Sciatic nerve (tissue), 2 donors: ENCODE results near the gene ANKRD6. TPM values are rescaled to one million over a fixed set of nuclear protein-coding genes. Genes with fewer than 3 reads are reported as not detected.

Experiments
- ATAC-seq: fragments of 200-7000 bp; cut with Tn5 transposase; one replicate; pipeline ENCODE4 v1.9.1; 2020; ENCODE audit warnings: mild to moderate bottlenecking, moderate library complexity
- DNase-seq: peaks from one replicate; pipeline ENCODE4 v3.0.0-alpha.2; 2020; ENCODE audit warnings: low spot score
- intact Hi-C: fragments of 100-400 bp; cut with DNase I; formaldehyde crosslinking; loops from one replicate; pipeline ENCODE4 v1.14.2; 2022
- total RNA-seq: library from RNA; stranded (reverse); fragmentation: NEBNext Ultra II Directional; extraction: Animal tissue kit (Norgen Biotek cat#: 25700); gene quantifications from one replicate; pipeline ENCODE4 v1.2.1, GENCODE V29; 2021
- donor health status: DM: no; HTN: no; CAD: no.
- donor health status: DM: no; HTN: no; CAD: no.

Gene ANKRD6
- total RNA-seq, 1 donor from 2014 or later: 22.3 TPM

GRCh38 chr6:89411145-89412070, 21.5 kb upstream of the ANKRD6 start:
- intact Hi-C loops: no loop called here
- ATAC-seq: peak; percentile 64
- peak; percentile 64 for DNase-seq

- ATAC-seq: peak; percentile 89
These were observed 20.6 kb upstream of the ANKRD6 start, which contains the start of gene RRAGD for GRCh38 chr6:89412071-89413005. RRAGD (minus strand) TSS chr6:89412273; CDS start chr6:89411993, 280 bp downstream.

GRCh38 chr6:89413006-89413400, 19.9 kb upstream of the ANKRD6 start:
- ATAC-seq (no peak), DNase-seq (no peak)
- intact Hi-C loops: no loop called here

More at GRCh38 chr6:89412071-89413005, 20.6 kb upstream of the ANKRD6 start, which contains the start of gene RRAGD:
- intact Hi-C loops: no loop called here
- peak; percentile 82 for DNase-seq

DNA sequence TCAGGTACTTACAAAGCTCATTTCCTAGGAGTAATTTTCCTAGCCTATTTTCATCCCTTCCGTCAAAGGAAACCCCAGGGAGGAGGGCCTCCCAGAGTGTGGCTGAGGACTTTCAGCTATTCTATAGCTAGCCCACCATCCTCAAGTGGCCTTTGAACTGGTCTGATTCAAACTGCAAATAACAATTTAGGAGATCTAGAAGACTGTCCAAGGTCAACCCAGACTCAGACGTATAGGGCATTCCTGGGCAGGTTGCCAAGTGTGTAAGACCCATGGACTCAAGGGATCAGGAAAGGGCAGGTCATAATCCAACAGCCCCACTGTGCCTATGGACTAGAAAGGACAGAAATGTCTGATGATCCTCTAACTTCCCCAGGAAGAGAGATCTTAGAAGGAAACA, 18.7 kb upstream of the ANKRD6 start:
- DNase-seq: no peak
- no peak for ATAC-seq
- intact Hi-C loops: no loop called here

DNA sequence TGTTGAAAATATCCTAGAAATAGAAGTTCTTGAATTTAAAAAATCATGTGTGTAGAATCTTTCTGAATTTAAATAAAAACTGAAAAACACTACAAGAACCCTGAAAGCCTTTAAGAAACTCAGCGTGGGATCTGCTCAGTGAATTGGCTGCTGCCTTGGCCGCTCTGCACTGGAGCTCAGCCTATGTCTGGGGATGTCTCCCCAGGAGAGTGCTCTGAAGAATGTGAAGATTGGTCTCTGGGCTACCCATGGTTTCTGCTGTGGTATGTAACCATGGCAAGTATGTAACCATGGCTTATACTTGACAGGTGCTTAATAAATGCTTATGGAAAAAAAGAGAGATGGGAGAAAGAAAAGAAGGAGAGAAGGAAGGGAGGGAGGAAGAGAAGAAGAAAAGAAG, 17.8 kb upstream of the ANKRD6 start:
- DNase-seq: no peak
- no peak for ATAC-seq
- intact Hi-C loops: no loop called here

GRCh38 chr6:89416796-89417195, 16.2 kb upstream of the ANKRD6 start:
- DNase-seq (no peak), ATAC-seq (no peak)
- intact Hi-C loops: no loop called here

- intact Hi-C loops: loop anchor here (5.0 kb wide), 1 partner anchor 177 kb away; no protein-coding TSS in a partner anchor
- DNase-seq: no peak
- no peak for ATAC-seq
These were observed 2.6 kb upstream of the ANKRD6 start for GRCh38 chr6:89430201-89430962.

- ATAC-seq (peak; percentile 59), DNase-seq (peak; percentile 63)
- intact Hi-C loops: loop anchor here (5.0 kb wide), 1 partner anchor 174 kb away; no protein-coding TSS in a partner anchor
These were observed 549 bp downstream of the ANKRD6 start for GRCh38 chr6:89433252-89434149.

DNA sequence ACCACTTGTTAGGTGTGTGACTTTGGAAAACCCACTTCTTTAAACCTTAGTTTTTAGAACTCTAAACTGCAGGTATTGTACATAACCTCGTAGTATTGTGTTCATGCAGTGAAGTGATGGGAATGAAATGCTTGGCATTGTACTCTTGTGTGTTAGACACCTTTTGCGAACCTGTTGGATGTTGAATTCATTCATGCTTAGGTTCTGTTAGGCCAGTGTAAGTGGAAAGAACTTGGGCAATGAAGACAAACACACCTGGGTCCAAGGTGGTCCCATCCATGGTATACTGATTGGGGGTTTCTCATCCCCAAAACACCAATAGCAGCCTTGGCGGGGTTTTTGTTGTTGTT, 1.2 kb downstream of the ANKRD6 start:
- ATAC-seq (no peak), DNase-seq (no peak)
- intact Hi-C loops: loop anchor here (5.0 kb wide), 1 partner anchor 173 kb away; no protein-coding TSS in a partner anchor

DNA sequence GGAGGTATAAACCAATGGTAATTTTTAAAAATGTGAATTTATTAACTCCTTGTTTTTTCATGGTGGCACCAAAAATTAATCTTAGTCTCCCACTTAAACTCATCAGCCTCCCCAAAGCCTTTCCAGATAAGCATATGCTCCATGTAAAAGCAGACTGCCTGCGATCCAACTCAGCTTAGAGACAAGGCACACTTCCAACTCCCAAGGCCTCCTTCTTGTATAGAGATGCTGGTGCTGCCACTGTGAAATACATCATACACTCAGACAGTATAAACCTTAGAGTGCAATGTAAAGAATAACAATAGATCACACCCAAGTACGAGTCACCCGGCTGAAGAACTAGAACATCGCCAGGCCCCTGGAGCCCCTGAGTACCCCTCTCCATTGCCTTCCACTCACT, 2.0 kb downstream of the ANKRD6 start:
- no peak for DNase-seq
- intact Hi-C loops: loop anchor here (5.0 kb wide), 1 partner anchor 172 kb away; no protein-coding TSS in a partner anchor
- ATAC-seq: no peak

- intact Hi-C loops: no loop called here
- no peak for ATAC-seq
These were observed 3.3 kb downstream of the ANKRD6 start for GRCh38 chr6:89436226-89436625.

DNA sequence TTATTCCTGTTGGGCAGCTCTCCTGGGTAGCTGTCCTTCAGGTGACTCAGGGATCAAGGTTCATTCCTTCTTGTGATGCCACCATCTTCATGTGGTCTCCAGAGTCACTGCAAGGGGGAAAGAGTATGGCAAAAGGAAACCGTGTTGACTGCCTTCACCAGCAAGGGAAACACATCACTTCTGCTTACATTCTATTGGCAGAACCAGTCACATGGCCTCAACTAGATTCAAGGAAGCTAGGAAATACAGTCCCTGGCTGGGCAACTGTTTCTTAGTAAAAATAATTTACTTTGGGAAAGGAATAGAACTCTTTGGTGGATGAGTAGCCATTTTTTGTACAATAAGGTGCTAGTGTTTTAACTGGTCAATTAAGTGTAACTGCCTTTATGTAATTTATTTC, 5.3 kb downstream of the ANKRD6 start:
- ATAC-seq: no peak
- intact Hi-C loops: no loop called here
- DNase-seq: no peak

More at GRCh38 chr6:89436226-89436625, 3.3 kb downstream of the ANKRD6 start:
- no peak for DNase-seq

GRCh38 chr6:89439014-89439413, 6.1 kb downstream of the ANKRD6 start:
- ATAC-seq (no peak), DNase-seq (no peak)
- intact Hi-C loops: no loop called here

GRCh38 chr6:89440200-89440599, 7.2 kb downstream of the ANKRD6 start:
- intact Hi-C loops: no loop called here
- DNase-seq (no peak), ATAC-seq (no peak)

DNA sequence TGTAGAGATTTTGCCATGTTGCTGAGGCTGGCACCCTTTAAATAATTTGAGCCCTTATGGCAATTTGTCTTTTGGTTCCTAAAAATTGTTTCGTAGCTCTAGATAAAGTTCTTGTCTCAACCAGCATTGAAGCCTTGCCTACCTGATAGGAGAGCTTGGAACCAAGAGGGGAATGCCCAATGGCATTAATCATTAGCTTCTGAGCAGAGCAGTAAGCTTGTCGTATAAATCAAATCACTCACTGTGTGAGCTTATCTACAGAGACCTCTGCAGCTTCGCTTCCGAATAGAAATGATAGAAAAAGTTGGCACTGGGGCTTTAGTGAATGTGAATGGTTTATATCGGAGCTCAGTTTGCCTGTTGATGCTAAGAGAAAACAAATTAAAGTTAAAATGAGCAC, 10.7 kb downstream of the ANKRD6 start:
- ATAC-seq: no peak
- DNase-seq: no peak
- intact Hi-C loops: no loop called here

GRCh38 chr6:89449193-89449592, 16.2 kb downstream of the ANKRD6 start:
- DNase-seq: no peak
- intact Hi-C loops: no loop called here

GRCh38 chr6:89452281-89452680, 19.3 kb downstream of the ANKRD6 start:
- intact Hi-C loops: no loop called here
- DNase-seq (no peak), ATAC-seq (no peak)

More at GRCh38 chr6:89449193-89449592, 16.2 kb downstream of the ANKRD6 start:
- no peak for ATAC-seq

GRCh38 chr6:89454300-89454699, 21.3 kb downstream of the ANKRD6 start:
- ATAC-seq: no peak
- intact Hi-C loops: no loop called here
- DNase-seq: no peak
